HFF-Myc (cell line): ENCODE data around the gene STXBP5L.
"Not testable (repeated sequence)": the region's sequence is repeated elsewhere in the genome, so short reads cannot be mapped to it uniquely, and the experiment has no call there.

Experiments
- DNase-seq: peaks from one replicate; pipeline ENCODE4 v3.0.0-alpha.2; 2011; ENCODE audit warnings: low read depth; ENCODE audit errors: extremely low read depth
- H3K4me3 ChIP-seq: replicated peaks from 2 replicates; pipeline ENCODE4 v1.5.1; 2011; ENCODE audit warnings: low read depth, mild to moderate bottlenecking, control low read depth, low read length
- CTCF ChIP-seq: IDR thresholded peaks from 2 replicates; pipeline ENCODE4 v1.5.1; 2012; ENCODE audit warnings: mild to moderate bottlenecking, low read depth, low read length, control low read depth; ENCODE audit errors: missing control alignments

Gene STXBP5L

DNA sequence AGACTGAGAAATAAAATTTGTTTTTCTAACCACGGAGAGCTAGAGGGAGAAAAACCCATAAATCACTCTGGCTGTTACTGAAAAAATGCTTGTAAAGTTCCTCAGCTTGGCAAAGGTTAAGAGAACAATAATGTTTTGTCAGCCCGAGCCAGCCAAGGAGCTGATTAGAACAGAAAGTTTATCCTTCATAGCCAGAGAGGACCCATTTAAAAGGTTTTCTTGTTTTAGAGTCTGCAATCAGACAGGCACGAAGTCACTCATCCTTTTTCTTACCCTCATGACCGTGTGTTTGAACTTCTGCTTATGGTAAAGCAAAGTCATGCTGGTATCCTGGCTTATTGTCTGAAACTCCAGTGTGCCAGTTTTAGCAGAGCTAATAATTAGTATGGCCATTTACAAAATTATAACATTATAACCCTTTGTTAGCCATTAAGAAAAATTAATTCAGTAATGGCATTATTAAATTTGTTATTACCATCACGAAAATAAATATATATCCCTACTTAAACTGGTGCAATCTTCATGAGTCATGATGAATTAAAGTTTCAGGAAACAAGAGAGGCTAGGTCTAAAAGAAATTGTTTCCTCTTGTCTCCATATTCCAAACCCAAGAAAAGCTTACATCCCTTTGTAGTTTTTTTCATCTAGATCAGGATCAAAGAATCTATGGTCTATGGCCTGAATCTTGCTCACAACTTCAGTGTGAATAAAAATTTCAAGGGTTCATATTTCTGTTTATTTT is 13.5 kb upstream of the STXBP5L start:
- TF ChIP-seq CTCF = no peak
- no peak for DNase-seq
- H3K4me3 ChIP-seq = no peak overlapping the region

DNA sequence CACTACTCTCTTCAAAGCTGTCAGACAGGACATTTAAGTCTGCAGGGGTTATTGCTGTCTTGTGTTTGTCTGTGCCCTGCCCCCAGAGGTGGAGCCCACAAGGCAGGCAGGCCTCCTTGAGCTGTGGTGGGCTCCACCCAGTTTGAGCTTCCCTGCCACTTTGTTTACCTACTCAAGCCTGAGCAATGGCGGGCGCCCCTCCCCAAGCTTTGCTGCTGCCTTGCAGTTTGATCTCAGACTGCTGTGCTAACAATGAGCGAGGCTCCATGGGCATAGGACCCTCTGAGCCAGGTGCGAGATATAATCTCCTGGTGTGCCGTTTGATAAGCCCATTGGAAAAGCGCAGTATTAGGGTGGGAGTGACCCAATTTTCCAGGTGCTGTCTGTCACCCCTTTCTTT is 6.3 kb upstream of the STXBP5L start:
- not testable (repeated sequence) for DNase-seq, H3K4me3 ChIP-seq

- TF ChIP-seq CTCF = no peak
Measured at GRCh38 chr3:120903221-120903620, 4.8 kb upstream of the STXBP5L start.

DNA sequence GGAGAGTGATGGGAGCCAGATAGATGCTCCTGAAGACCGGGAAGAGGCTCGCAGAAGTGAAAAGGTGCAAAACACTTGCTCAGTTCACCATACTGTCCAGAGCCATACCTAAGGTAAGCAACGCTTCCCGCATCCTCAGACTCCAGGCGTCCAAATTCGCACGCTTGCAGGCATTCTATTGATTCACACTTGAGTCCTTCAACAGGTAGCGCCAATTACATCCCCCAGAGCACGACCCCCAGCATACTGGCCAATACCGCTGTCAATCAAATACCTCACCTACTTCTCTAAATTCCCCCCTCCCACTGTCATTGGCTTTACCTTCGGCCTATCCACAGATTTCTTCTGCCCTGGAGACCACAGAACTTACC is 361 bp upstream of the STXBP5L start:
- DNase-seq = no peak
- TF ChIP-seq CTCF = no peak
- H3K4me3 ChIP-seq = no peak overlapping the region

More at GRCh38 chr3:120903221-120903620, 4.8 kb upstream of the STXBP5L start:
- H3K4me3 ChIP-seq = no peak overlapping the region
- no peak for DNase-seq

- no peak for DNase-seq
- H3K4me3 ChIP-seq = no peak overlapping the region; the same call in 1 of the 2 replicates
- no peak for TF ChIP-seq CTCF
Measured at GRCh38 chr3:120908795-120909601, 993 bp downstream of the STXBP5L start.

- TF ChIP-seq CTCF = no peak
- DNase-seq = no peak
- H3K4me3 ChIP-seq = no peak overlapping the region
Measured at GRCh38 chr3:120909602-120909878, 1.5 kb downstream of the STXBP5L start.

DNA sequence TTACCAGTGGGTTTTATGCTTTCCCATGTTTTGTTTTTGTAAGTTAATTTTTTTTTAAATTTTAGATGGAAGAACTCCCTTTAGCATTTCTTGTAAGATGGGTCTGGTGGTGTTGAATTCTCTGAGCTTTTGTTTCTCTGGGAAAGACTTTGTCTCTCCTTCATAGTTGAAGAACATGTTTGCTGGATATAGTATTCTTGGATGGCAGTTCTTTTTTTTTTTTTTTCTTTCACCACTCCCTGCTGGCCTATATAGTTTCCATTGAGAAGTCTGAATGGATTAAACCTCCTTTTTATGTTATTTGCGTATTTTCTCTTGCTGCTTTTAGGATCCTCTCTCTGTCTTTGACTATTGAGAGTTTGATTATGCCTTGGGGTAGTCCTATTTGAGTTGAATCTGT is 18.1 kb downstream of the STXBP5L start:
- no peak for TF ChIP-seq CTCF
- no peak for DNase-seq
- no peak overlapping the region for H3K4me3 ChIP-seq
